ENCODE measurements around the gene RBM47. TPM values are rescaled to one million over a fixed set of nuclear protein-coding genes. Genes with fewer than 3 reads are reported as not detected.

The RBM47 gene
- total RNA-seq, 1 donor from 2014 or later = 34.8 TPM

GRCh38 chr4:40621229-40621591 is 8.5 kb downstream of the RBM47 start:
- Mint-ChIP-seq H3K36me3 (ENCODE audit: low read depth) (peaks cover 38% of the 10 kb centered on the region), H3K9me3 (peaks cover 5% of the 10 kb centered on the region), H3K27ac (peak overlapping the region; percentile 42), H3K27me3 (ENCODE audit: low read depth) (no peaks in the 10 kb centered on the region), H3K4me1 (ENCODE audit: low read depth) (peaks cover 47% of the 10 kb centered on the region), H3K4me3 (ENCODE audit: low read depth) (no peak overlapping the region)
- DNase-seq (ENCODE audit: low spot score) = no peak
- intact Hi-C loops (cut with micrococcal nuclease) = loop anchor here (10.0 kb wide), 1 partner anchor 156 kb away; no protein-coding TSS in a partner anchor

DNA sequence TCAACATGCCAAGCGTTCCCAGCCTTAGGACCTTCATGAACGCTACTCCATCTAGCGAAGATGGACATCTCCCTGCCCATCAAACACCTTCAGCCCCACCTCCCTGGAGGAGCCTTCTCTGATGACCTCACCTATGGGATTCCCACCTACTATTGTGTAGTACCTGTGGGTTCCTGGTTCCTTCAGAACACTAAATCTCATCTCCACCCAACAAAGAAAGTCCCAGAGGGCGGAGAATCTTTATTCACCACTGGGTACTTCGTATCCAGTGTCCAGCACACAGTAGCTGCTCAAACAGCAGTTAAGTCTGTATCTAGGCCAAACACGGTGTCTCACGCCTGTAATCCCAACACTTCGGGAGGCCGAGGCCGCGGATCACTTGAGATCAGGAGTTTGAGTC is 10.1 kb downstream of the RBM47 start:
- Mint-ChIP-seq H3K9me3 (peaks cover 5% of the 10 kb centered on the region), H3K4me3 (ENCODE audit: low read depth) (no peak overlapping the region), H3K4me1 (ENCODE audit: low read depth) (peaks cover 44% of the 10 kb centered on the region), H3K27ac (no peak overlapping the region), H3K36me3 (ENCODE audit: low read depth) (peaks cover 33% of the 10 kb centered on the region), H3K27me3 (ENCODE audit: low read depth) (no peaks in the 10 kb centered on the region)
- no peak for DNase-seq (ENCODE audit: low spot score)
- intact Hi-C loops (cut with micrococcal nuclease) = no loop called here

DNA sequence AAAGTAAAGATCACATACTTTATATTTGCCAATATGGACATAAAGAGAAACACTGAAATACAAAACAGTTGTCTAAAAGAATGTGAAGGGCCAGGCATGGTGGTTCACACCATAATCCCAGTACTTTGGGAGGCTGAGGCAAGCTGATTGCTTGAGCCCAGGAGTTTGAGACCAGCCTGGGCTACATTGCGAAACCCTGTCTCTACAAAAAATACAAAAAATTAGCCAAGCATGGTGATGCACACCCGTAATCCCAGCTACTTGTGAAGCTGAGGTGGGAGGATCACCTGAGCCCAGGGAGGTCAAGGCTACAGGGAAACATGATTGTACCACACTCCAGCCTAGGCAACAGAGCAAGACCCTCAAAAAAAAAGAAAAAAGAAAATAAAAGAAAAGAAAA is 11.8 kb downstream of the RBM47 start:
- Mint-ChIP-seq H3K4me3 (ENCODE audit: low read depth) (no peak overlapping the region), H3K27me3 (ENCODE audit: low read depth) (no peaks in the 10 kb centered on the region), H3K27ac (no peak overlapping the region), H3K36me3 (ENCODE audit: low read depth) (peaks cover 43% of the 10 kb centered on the region), H3K4me1 (ENCODE audit: low read depth) (peaks cover 51% of the 10 kb centered on the region), H3K9me3 (peaks cover 5% of the 10 kb centered on the region)
- intact Hi-C loops (cut with micrococcal nuclease) = no loop called here
- DNase-seq (ENCODE audit: low spot score) = no peak

DNA sequence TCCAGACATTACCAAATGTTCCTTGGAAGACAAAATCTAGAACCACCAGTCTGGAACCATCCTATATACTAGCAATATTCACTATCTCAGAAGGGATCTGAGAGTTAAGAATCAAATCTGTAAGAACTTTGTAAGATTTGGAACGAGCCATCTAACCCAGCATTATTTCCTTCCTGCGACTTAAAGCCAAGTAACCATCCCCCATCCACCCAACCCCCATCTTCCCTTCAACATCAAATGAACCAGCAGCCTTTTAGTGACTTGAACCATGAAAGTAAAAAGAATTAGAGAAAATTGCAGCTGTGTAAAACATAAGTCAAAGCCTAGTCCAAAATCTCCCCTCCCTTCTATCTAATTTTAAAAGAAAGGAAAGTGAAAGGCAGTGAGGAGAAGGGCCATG is 15.6 kb downstream of the RBM47 start:
- Mint-ChIP-seq H3K4me1 (ENCODE audit: low read depth) (peaks cover 36% of the 10 kb centered on the region), H3K27me3 (ENCODE audit: low read depth) (no peaks in the 10 kb centered on the region), H3K4me3 (ENCODE audit: low read depth) (peak overlapping the region; percentile 2), H3K9me3 (no peaks in the 10 kb centered on the region), H3K27ac (peak overlapping the region; percentile 11), H3K36me3 (ENCODE audit: low read depth) (peaks cover 28% of the 10 kb centered on the region)
- DNase-seq (ENCODE audit: low spot score) = no peak
- intact Hi-C loops (cut with micrococcal nuclease) = no loop called here

DNA sequence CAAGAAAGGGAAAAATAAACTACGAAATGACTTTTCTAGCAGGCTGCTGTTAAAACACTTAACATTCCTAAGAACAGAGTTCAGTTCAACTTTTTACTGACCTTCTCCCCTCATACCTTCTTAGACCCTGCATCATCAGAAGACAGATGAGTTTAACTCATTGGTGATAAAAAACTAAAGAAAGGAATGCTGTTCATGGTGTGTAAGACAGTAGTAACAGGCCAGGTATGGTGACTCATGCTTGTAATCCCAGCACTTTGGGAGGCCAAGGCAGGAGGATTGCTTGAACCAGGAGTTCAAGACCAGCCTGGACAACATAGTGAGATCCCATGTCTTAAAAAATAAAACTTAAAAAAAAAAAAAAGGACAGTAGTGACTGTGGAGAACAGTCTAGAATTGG is 16.2 kb downstream of the RBM47 start:
- H3K9me3 Mint-ChIP-seq = no peaks in the 10 kb centered on the region

GRCh38 chr4:40612831-40613230 is 16.8 kb downstream of the RBM47 start:
- Mint-ChIP-seq H3K27ac (no peak overlapping the region), H3K9me3 (no peaks in the 10 kb centered on the region), H3K27me3 (ENCODE audit: low read depth) (no peaks in the 10 kb centered on the region), H3K36me3 (ENCODE audit: low read depth) (peaks cover 24% of the 10 kb centered on the region), H3K4me1 (ENCODE audit: low read depth) (peaks cover 33% of the 10 kb centered on the region), H3K4me3 (ENCODE audit: low read depth) (no peak overlapping the region)
- no peak for DNase-seq (ENCODE audit: low spot score)
- intact Hi-C loops (cut with micrococcal nuclease) = no loop called here

More for the DNA sequence above, 16.2 kb downstream of the RBM47 start:
- no peak overlapping the region for H3K4me3 Mint-ChIP-seq (ENCODE audit: low read depth)
- no peak for DNase-seq (ENCODE audit: low spot score)
- intact Hi-C loops (cut with micrococcal nuclease) = no loop called here
- H3K27me3 Mint-ChIP-seq (ENCODE audit: low read depth) = no peaks in the 10 kb centered on the region
- no peak overlapping the region for H3K27ac Mint-ChIP-seq
- peaks cover 24% of the 10 kb centered on the region for H3K36me3 Mint-ChIP-seq (ENCODE audit: low read depth)
- H3K4me1 Mint-ChIP-seq (ENCODE audit: low read depth) = peaks cover 33% of the 10 kb centered on the region

- no peak for DNase-seq (ENCODE audit: low spot score)
- H3K27ac Mint-ChIP-seq = no peak overlapping the region
- no peaks in the 10 kb centered on the region for H3K27me3 Mint-ChIP-seq (ENCODE audit: low read depth)
- H3K36me3 Mint-ChIP-seq (ENCODE audit: low read depth) = peaks cover 25% of the 10 kb centered on the region
- peaks cover 33% of the 10 kb centered on the region for H3K4me1 Mint-ChIP-seq (ENCODE audit: low read depth)
- H3K9me3 Mint-ChIP-seq = no peaks in the 10 kb centered on the region
- intact Hi-C loops (cut with micrococcal nuclease) = no loop called here
- H3K4me3 Mint-ChIP-seq (ENCODE audit: low read depth) = no peak overlapping the region
Observed at GRCh38 chr4:40612283-40612682, 17.4 kb downstream of the RBM47 start.

- no peak overlapping the region for H3K4me3 Mint-ChIP-seq (ENCODE audit: low read depth)
- H3K27ac Mint-ChIP-seq = no peak overlapping the region
- peaks cover 19% of the 10 kb centered on the region for H3K4me1 Mint-ChIP-seq (ENCODE audit: low read depth)
- H3K27me3 Mint-ChIP-seq (ENCODE audit: low read depth) = no peaks in the 10 kb centered on the region
- no peaks in the 10 kb centered on the region for H3K9me3 Mint-ChIP-seq
- DNase-seq (ENCODE audit: low spot score) = no peak
- intact Hi-C loops (cut with micrococcal nuclease) = no loop called here
- peaks cover 29% of the 10 kb centered on the region for H3K36me3 Mint-ChIP-seq (ENCODE audit: low read depth)
Observed at GRCh38 chr4:40608628-40609027, 21.0 kb downstream of the RBM47 start.

DNA sequence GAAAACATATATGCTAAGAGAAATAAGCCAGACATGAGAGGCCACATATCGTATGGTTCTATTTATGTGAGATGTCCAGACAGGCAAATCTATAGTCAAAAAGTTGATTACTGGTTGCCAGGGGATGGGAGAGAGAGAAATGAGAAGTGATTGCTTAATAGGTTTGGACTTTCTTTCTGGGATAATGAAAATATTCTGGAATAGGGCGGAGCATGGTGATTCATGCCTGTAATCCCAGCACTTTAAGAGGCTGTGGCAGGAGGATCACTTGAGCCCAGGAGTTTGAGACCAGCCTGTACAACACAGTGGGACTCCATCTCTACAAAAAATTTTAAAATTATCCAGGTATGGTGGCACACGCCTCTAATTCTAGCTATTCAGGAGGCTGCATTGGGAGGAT is 22.4 kb downstream of the RBM47 start:
- intact Hi-C loops (cut with micrococcal nuclease) = no loop called here
- H3K27ac Mint-ChIP-seq = no peak overlapping the region
- peaks cover 27% of the 10 kb centered on the region for H3K36me3 Mint-ChIP-seq (ENCODE audit: low read depth)
- peaks cover 8% of the 10 kb centered on the region for H3K4me1 Mint-ChIP-seq (ENCODE audit: low read depth)
- H3K9me3 Mint-ChIP-seq = no peaks in the 10 kb centered on the region
- H3K27me3 Mint-ChIP-seq (ENCODE audit: low read depth) = no peaks in the 10 kb centered on the region
- no peak for DNase-seq (ENCODE audit: low spot score)
- H3K4me3 Mint-ChIP-seq (ENCODE audit: low read depth) = no peak overlapping the region

- Mint-ChIP-seq H3K36me3 (ENCODE audit: low read depth) (peaks cover 27% of the 10 kb centered on the region), H3K27ac (peak overlapping the region; percentile 60), H3K9me3 (no peaks in the 10 kb centered on the region), H3K4me3 (ENCODE audit: low read depth) (no peak overlapping the region), H3K4me1 (ENCODE audit: low read depth) (peaks cover 8% of the 10 kb centered on the region), H3K27me3 (ENCODE audit: low read depth) (no peaks in the 10 kb centered on the region)
- DNase-seq (ENCODE audit: low spot score) = no peak
- intact Hi-C loops (cut with micrococcal nuclease) = no loop called here
Observed at GRCh38 chr4:40606239-40606767, 23.4 kb downstream of the RBM47 start.

GRCh38 chr4:40603281-40603680 is 26.4 kb downstream of the RBM47 start:
- Mint-ChIP-seq H3K27me3 (ENCODE audit: low read depth) (no peaks in the 10 kb centered on the region), H3K27ac (no peak overlapping the region), H3K9me3 (no peaks in the 10 kb centered on the region), H3K4me1 (ENCODE audit: low read depth) (peaks cover 15% of the 10 kb centered on the region), H3K36me3 (ENCODE audit: low read depth) (peaks cover 39% of the 10 kb centered on the region), H3K4me3 (ENCODE audit: low read depth) (no peak overlapping the region)
- no peak for DNase-seq (ENCODE audit: low spot score)
- intact Hi-C loops (cut with micrococcal nuclease) = no loop called here

- Mint-ChIP-seq H3K4me3 (ENCODE audit: low read depth) (no peak overlapping the region), H3K27ac (no peak overlapping the region), H3K36me3 (ENCODE audit: low read depth) (peaks cover 34% of the 10 kb centered on the region), H3K9me3 (no peaks in the 10 kb centered on the region), H3K4me1 (ENCODE audit: low read depth) (peaks cover 15% of the 10 kb centered on the region), H3K27me3 (ENCODE audit: low read depth) (no peaks in the 10 kb centered on the region)
- DNase-seq (ENCODE audit: low spot score) = no peak
- intact Hi-C loops (cut with micrococcal nuclease) = no loop called here
Observed at GRCh38 chr4:40601641-40602040, 28.0 kb downstream of the RBM47 start.

DNA sequence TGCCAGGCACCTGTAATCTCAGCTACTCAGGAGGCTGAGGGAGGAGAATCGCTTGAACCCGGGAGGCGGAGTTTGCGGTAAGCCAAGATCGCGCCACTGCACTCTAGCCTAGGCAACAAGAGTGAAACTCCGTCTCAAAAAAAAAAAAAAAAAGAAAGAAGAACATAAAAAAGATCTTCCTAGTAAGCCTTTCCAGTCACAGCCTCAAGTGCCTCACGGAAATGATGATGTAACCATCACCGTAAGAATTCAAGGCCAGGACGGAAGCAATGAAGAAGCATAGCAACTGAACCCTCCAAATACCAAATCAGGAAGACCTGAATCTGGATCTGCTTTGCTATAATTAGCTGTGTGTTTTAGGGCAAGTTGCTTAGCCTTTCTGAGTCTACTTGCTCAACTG is 28.8 kb downstream of the RBM47 start:
- Mint-ChIP-seq H3K9me3 (no peaks in the 10 kb centered on the region), H3K27me3 (ENCODE audit: low read depth) (no peaks in the 10 kb centered on the region), H3K4me3 (ENCODE audit: low read depth) (no peak overlapping the region), H3K36me3 (ENCODE audit: low read depth) (peaks cover 36% of the 10 kb centered on the region), H3K27ac (no peak overlapping the region), H3K4me1 (ENCODE audit: low read depth) (peaks cover 15% of the 10 kb centered on the region)
- intact Hi-C loops (cut with micrococcal nuclease) = no loop called here
- no peak for DNase-seq (ENCODE audit: low spot score)

DNA sequence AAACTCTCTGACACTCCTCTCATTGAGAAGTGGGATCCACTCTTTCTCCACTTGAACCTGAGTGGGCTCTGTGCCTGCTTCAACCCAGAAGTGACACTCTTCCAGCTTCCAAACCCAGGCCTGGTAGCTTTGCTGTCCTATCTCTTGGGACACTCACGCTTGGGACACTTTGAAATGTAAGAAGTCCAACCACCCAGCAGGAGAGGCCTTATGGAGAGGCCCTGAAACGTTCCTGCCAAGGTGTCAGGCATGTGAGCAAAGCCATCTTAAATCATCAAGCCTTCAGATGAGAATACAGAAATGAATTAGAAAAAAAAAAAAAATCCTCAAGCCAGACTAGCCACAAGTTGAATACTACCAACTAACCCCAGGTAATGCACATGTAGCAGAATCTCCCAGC is 30.2 kb downstream of the RBM47 start:
- Mint-ChIP-seq H3K36me3 (ENCODE audit: low read depth) (peaks cover 46% of the 10 kb centered on the region), H3K4me1 (ENCODE audit: low read depth) (peaks cover 18% of the 10 kb centered on the region), H3K27ac (no peak overlapping the region), H3K27me3 (ENCODE audit: low read depth) (no peaks in the 10 kb centered on the region), H3K9me3 (no peaks in the 10 kb centered on the region), H3K4me3 (ENCODE audit: low read depth) (no peak overlapping the region)
- no peak for DNase-seq (ENCODE audit: low spot score)
- intact Hi-C loops (cut with micrococcal nuclease) = no loop called here
